ENCODE results near the gene CPNE8. TPM values are rescaled to one million over a fixed set of nuclear protein-coding genes. Genes with fewer than 3 reads are reported as not detected.
"Not testable (repeated sequence)": the region's sequence is repeated elsewhere in the genome, so short reads cannot be mapped to it uniquely, and the experiment has no call there.

CPNE8 gene
- total RNA-seq, 1 experiment from 2014 or later: 13.5 TPM

- no peak overlapping the region for H3K4me3 Mint-ChIP-seq (ENCODE audit: unreplicated experiment)
- no peak for DNase-seq
Measured at GRCh38 chr12:38745601-38746000, 159.8 kb downstream of the CPNE8 start.

GRCh38 chr12:38744041-38744440 lies 161.3 kb downstream of the CPNE8 start:
- Histone ChIP-seq H3K4me3 (ENCODE audit: low read depth, low read length) (no peak overlapping the region), H3K4me1 (no peaks in the 10 kb centered on the region), H3K36me3 (ENCODE audit: control insufficient read depth, insufficient read depth, low read length) (no peaks in the 10 kb centered on the region), H3K27me3 (replicated peaks; ENCODE audit: control insufficient read depth, insufficient read depth, low read length) (no peaks in the 10 kb centered on the region), H3K9me3 (no peaks in the 10 kb centered on the region)
- H3K9me3 Mint-ChIP-seq (ENCODE audit: unreplicated experiment): peaks cover 2% of the 10 kb centered on the region
- DNase-seq: no peak
- H3K4me3 Mint-ChIP-seq (ENCODE audit: unreplicated experiment): no peak overlapping the region
- BruUV-seq (replicated peaks): no TSS peak
- no peaks in the 10 kb centered on the region for H3K27me3 Mint-ChIP-seq (ENCODE audit: insufficient read depth, unreplicated experiment)
- intact Hi-C loops (cut with micrococcal nuclease; ENCODE audit: unreplicated experiment): no loop called here
- no peak overlapping the region for H3K27ac Mint-ChIP-seq (ENCODE audit: unreplicated experiment)
- POLR2A ChIA-PET: no interaction called here
- CTCF ChIA-PET: no interaction called here
- H3K36me3 Mint-ChIP-seq (ENCODE audit: insufficient read depth, unreplicated experiment): peaks cover 2% of the 10 kb centered on the region
- TF ChIP-seq CTCF (IDR thresholded peaks at IDR 0.05; ENCODE audit: insufficient read depth in 1 of 2, low read depth in 1 of 2, low read length in 1 of 2, severe bottlenecking in 1 of 2, unreplicated experiment in 1 of 2): no peak
- peaks cover 9% of the 10 kb centered on the region for H3K4me1 Mint-ChIP-seq (ENCODE audit: low read depth, unreplicated experiment)

More at GRCh38 chr12:38745601-38746000, 159.8 kb downstream of the CPNE8 start:
- CTCF ChIA-PET: no interaction called here
- intact Hi-C loops (cut with micrococcal nuclease; ENCODE audit: unreplicated experiment): no loop called here
- POLR2A ChIA-PET: no interaction called here
- TF ChIP-seq CTCF (IDR thresholded peaks at IDR 0.05; ENCODE audit: insufficient read depth in 1 of 2, low read depth in 1 of 2, low read length in 1 of 2, severe bottlenecking in 1 of 2, unreplicated experiment in 1 of 2): no peak
- BruUV-seq (replicated peaks): no TSS peak
- H3K27me3 Mint-ChIP-seq (ENCODE audit: insufficient read depth, unreplicated experiment): no peaks in the 10 kb centered on the region
- Histone ChIP-seq H3K27me3 (replicated peaks; ENCODE audit: control insufficient read depth, insufficient read depth, low read length) (no peaks in the 10 kb centered on the region), H3K4me1 (no peaks in the 10 kb centered on the region), H3K36me3 (ENCODE audit: control insufficient read depth, insufficient read depth, low read length) (no peaks in the 10 kb centered on the region; the same call in 1 of the 2 replicates), H3K4me3 (ENCODE audit: low read depth, low read length) (no peak overlapping the region), H3K9me3 (no peaks in the 10 kb centered on the region)
- peaks cover 9% of the 10 kb centered on the region for H3K4me1 Mint-ChIP-seq (ENCODE audit: low read depth, unreplicated experiment)
- peaks cover 10% of the 10 kb centered on the region for H3K9me3 Mint-ChIP-seq (ENCODE audit: unreplicated experiment)
- H3K36me3 Mint-ChIP-seq (ENCODE audit: insufficient read depth, unreplicated experiment): peaks cover 7% of the 10 kb centered on the region
- no peak overlapping the region for H3K27ac Mint-ChIP-seq (ENCODE audit: unreplicated experiment)

GRCh38 chr12:38742496-38742895 lies 162.9 kb downstream of the CPNE8 start:
- H3K4me3 ChIP-seq (ENCODE audit: low read depth, low read length); BruUV-seq (replicated peaks); H3K36me3 ChIP-seq (ENCODE audit: control insufficient read depth, insufficient read depth, low read length); H3K27me3 Mint-ChIP-seq (ENCODE audit: insufficient read depth, unreplicated experiment); H3K9me3 ChIP-seq; CTCF ChIA-PET; H3K36me3 Mint-ChIP-seq (ENCODE audit: insufficient read depth, unreplicated experiment); H3K27ac Mint-ChIP-seq (ENCODE audit: unreplicated experiment); DNase-seq; H3K4me1 Mint-ChIP-seq (ENCODE audit: low read depth, unreplicated experiment); POLR2A ChIA-PET; H3K9me3 Mint-ChIP-seq (ENCODE audit: unreplicated experiment); H3K4me1 ChIP-seq; H3K27me3 ChIP-seq (replicated peaks; ENCODE audit: control insufficient read depth, insufficient read depth, low read length); H3K4me3 Mint-ChIP-seq (ENCODE audit: unreplicated experiment); intact Hi-C loops (cut with micrococcal nuclease; ENCODE audit: unreplicated experiment): not testable (repeated sequence)

GRCh38 chr12:38736821-38737220 lies 168.6 kb downstream of the CPNE8 start:
- Mint-ChIP-seq H3K27me3 (ENCODE audit: insufficient read depth, unreplicated experiment) (no peaks in the 10 kb centered on the region), H3K4me3 (ENCODE audit: unreplicated experiment) (no peak overlapping the region), H3K4me1 (ENCODE audit: low read depth, unreplicated experiment) (no peaks in the 10 kb centered on the region), H3K27ac (ENCODE audit: unreplicated experiment) (no peak overlapping the region), H3K9me3 (ENCODE audit: unreplicated experiment) (no peaks in the 10 kb centered on the region), H3K36me3 (ENCODE audit: insufficient read depth, unreplicated experiment) (no peaks in the 10 kb centered on the region)
- DNase-seq: no peak
- no peaks in the 10 kb centered on the region for H3K27me3 ChIP-seq (replicated peaks; ENCODE audit: control insufficient read depth, insufficient read depth, low read length)
- no peak overlapping the region for H3K4me3 ChIP-seq (ENCODE audit: low read depth, low read length)
- no peaks in the 10 kb centered on the region for H3K36me3 ChIP-seq (ENCODE audit: control insufficient read depth, insufficient read depth, low read length)
- intact Hi-C loops (cut with micrococcal nuclease; ENCODE audit: unreplicated experiment): no loop called here
- no peaks in the 10 kb centered on the region for H3K4me1 ChIP-seq
- ChIA-PET POLR2A (no interaction called here), CTCF (no interaction called here)
- TF ChIP-seq CTCF (IDR thresholded peaks at IDR 0.05; ENCODE audit: insufficient read depth in 1 of 2, low read depth in 1 of 2, low read length in 1 of 2, severe bottlenecking in 1 of 2, unreplicated experiment in 1 of 2): no peak
- BruUV-seq (replicated peaks): no TSS peak
- no peaks in the 10 kb centered on the region for H3K9me3 ChIP-seq
